Panc1 (cell line): ENCODE results near the gene UCHL5.

Source experiments
- SIN3A ChIP-seq: IDR thresholded peaks from 2 replicates; pipeline ENCODE4 v1.6.1; 2012; ENCODE audit warnings: low read depth, mild to moderate bottlenecking, low read length, moderate library complexity, borderline replicate concordance; ENCODE audit not compliant: insufficient read depth
- TCF7L2 ChIP-seq: IDR thresholded peaks from 2 replicates; pipeline ENCODE4 v1.6.1; 2011; ENCODE audit warnings: mild to moderate bottlenecking, low read depth, low read length, inconsistent platforms

GRCh38 chr1:192986110-192986747 is 72.9 kb downstream of the UCHL5 start:
- no peak for TF ChIP-seq TCF7L2
- TF ChIP-seq SIN3A, result no peak
